ENCODE measurements around the gene BIN1. TPM values are rescaled to one million over a fixed set of nuclear protein-coding genes. Genes with fewer than 3 reads are reported as not detected.

The BIN1 gene
- total and polyA plus RNA-seq, 2 donors (not counting 1 experiment from before 2014, with no cell fraction given), result 90.6 to 92.3 TPM

DNA sequence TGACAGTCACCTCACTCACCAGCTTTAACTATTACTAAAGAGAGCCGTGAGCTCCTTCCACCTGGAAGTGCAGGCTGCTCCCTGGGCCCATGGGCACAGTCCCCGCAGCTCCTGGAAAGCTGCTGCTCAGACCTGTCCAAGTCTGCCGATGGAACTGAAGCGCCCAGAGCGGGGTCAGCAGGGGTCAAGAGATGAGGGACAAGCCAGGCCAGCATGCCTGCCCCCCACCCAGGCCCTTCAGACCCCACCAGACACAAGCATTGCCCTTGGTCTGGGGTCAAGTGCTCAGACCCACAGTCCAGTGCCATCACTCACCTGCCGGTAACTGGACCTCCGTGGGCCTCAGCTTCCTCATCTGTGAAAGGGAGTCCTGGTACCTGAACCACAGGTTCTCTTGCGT is 59.9 kb downstream of the BIN1 start:
- Histone ChIP-seq H2AFZ (ENCODE audit: insufficient read depth, low read depth, low read length, poor library complexity, severe bottlenecking) (no peak overlapping the region), H4K20me1 (ENCODE audit: control insufficient read depth, insufficient read depth, low read length, poor library complexity, severe bottlenecking) (peaks cover 20% of the 10 kb centered on the region), H3K4me3 (ENCODE audit: control extremely low read depth in 1 of 5, extremely low read depth in 1 of 5, insufficient read depth in 1 of 5, low read depth in 2 of 5, low read length in 4 of 5) (no peak overlapping the region), H3K27me3 (replicated peaks in 1 of 4; ENCODE audit: control extremely low read depth in 1 of 4, control insufficient read depth in 3 of 4, insufficient read depth in 4 of 4, low read length in 3 of 4) (no peaks in the 10 kb centered on the region), H3K9me3 (ENCODE audit: control extremely low read depth in 1 of 3, control insufficient read depth in 2 of 3, insufficient read depth in 1 of 3, low read length in 2 of 3) (peaks cover 0 to 21% (median 0%) of the 10 kb centered on the region in 3 donors), H3K4me2 (replicated peaks; ENCODE audit: low read depth, low read length, poor library complexity, severe bottlenecking) (no peak overlapping the region), H3K27ac (ENCODE audit: low read length in 2 of 2) (no peak overlapping the region), H3K9ac (ENCODE audit: low read length) (no peak overlapping the region), H3K4me1 (ENCODE audit: control insufficient read depth in 2 of 2, insufficient read depth in 2 of 2, low read length in 2 of 2) (peaks cover 0 to 8% of the 10 kb centered on the region in 2 donors), H3K79me2 (ENCODE audit: control insufficient read depth, insufficient read depth, low read length) (no peaks in the 10 kb centered on the region), H3K36me3 (replicated peaks in 1 of 2; ENCODE audit: control extremely low read depth in 1 of 2, control insufficient read depth in 1 of 2, extremely low read depth in 1 of 2, insufficient read depth in 2 of 2, low read length in 1 of 2) (peaks cover 0 to 15% of the 10 kb centered on the region in 2 experiments)
- no peaks in the 10 kb centered on the region for H3K27me3 Mint-ChIP-seq
- H3K9me3 Mint-ChIP-seq (ENCODE audit: insufficient read depth), result no peaks in the 10 kb centered on the region
- 94% methylated on average over 8 of the region's 8 CpGs for WGBS (ENCODE audit: insufficient coverage)
- TF ChIP-seq EZH2 (IDR thresholded peaks at IDR 0.05; ENCODE audit: borderline replicate concordance, insufficient read depth, low read depth, low read length, poor library complexity, severe bottlenecking) (no peak), CTCF (IDR thresholded peaks at IDR 0.05) (no peak)
- CTCF ChIA-PET, result interaction anchor here (1.0 kb wide), 1 partner anchor 21 kb away, joined by 3 read pairs; no protein-coding TSS in a partner anchor
- peaks cover 3% of the 10 kb centered on the region for H3K4me1 Mint-ChIP-seq
- H3K4me3 Mint-ChIP-seq, result no peak overlapping the region
- POLR2A ChIA-PET, result no interaction called here
- DNase-seq (no peak), ATAC-seq (ENCODE audit: low read depth) (no peak)
- intact Hi-C loops (cut with micrococcal nuclease), result no loop called here
- H3K27ac Mint-ChIP-seq, result no peak overlapping the region

DNA sequence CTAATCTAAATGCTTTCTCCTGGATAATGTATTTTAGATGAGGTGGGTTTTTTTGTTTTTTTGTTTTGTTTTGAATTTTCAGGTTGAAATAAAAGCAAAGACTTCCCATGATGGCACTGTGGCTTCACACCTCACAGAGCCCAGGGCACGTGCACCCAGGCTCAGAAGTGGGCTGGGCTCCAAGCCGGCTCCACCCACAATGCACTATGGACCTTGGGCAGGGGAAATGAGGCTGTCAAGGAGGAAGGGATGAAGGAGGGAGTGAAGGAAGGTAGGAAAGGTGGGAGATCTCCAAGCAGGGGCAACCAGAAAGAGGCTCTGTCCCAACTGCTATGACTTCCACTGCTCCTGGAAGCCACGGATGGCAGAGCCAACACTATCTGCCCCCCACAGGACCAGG is 60.4 kb downstream of the BIN1 start:
- H3K9ac ChIP-seq (ENCODE audit: low read length), result no peak overlapping the region
- Mint-ChIP-seq H3K9me3 (ENCODE audit: insufficient read depth) (no peaks in the 10 kb centered on the region), H3K4me3 (no peak overlapping the region), H3K27ac (no peak overlapping the region), H3K27me3 (no peaks in the 10 kb centered on the region), H3K4me1 (peaks cover 3% of the 10 kb centered on the region)
- H4K20me1 ChIP-seq (ENCODE audit: control insufficient read depth, insufficient read depth, low read length, poor library complexity, severe bottlenecking), result peaks cover 20% of the 10 kb centered on the region
- H2AFZ ChIP-seq (ENCODE audit: insufficient read depth, low read depth, low read length, poor library complexity, severe bottlenecking), result no peak overlapping the region
- TF ChIP-seq EZH2 (IDR thresholded peaks at IDR 0.05; ENCODE audit: borderline replicate concordance, insufficient read depth, low read depth, low read length, poor library complexity, severe bottlenecking) (no peak), CTCF (IDR thresholded peaks at IDR 0.05) (no peak)
- no peaks in the 10 kb centered on the region for H3K27me3 ChIP-seq (replicated peaks in 1 of 4; ENCODE audit: control extremely low read depth in 1 of 4, control insufficient read depth in 3 of 4, insufficient read depth in 4 of 4, low read length in 3 of 4)
- peaks cover 0 to 13% of the 10 kb centered on the region in 2 experiments for H3K36me3 ChIP-seq (replicated peaks in 1 of 2; ENCODE audit: control extremely low read depth in 1 of 2, control insufficient read depth in 1 of 2, extremely low read depth in 1 of 2, insufficient read depth in 2 of 2, low read length in 1 of 2)
- ChIA-PET POLR2A (no interaction called here), CTCF (interaction anchor here (1.0 kb wide), 1 partner anchor 21 kb away, joined by 3 read pairs; no protein-coding TSS in a partner anchor)
- intact Hi-C loops (cut with micrococcal nuclease), result no loop called here
- whole genome bisulfite sequencing (ENCODE audit: insufficient coverage), result 71% methylated on average over 3 of the region's 3 CpGs
- ATAC-seq (ENCODE audit: low read depth) (no peak), DNase-seq (peak; percentile 3)
- no peaks in the 10 kb centered on the region for H3K79me2 ChIP-seq (ENCODE audit: control insufficient read depth, insufficient read depth, low read length)
- H3K4me1 ChIP-seq (ENCODE audit: control insufficient read depth in 2 of 2, insufficient read depth in 2 of 2, low read length in 2 of 2), result peaks cover 0 to 8% of the 10 kb centered on the region in 2 donors
- H3K4me3 ChIP-seq (ENCODE audit: control extremely low read depth in 1 of 5, extremely low read depth in 1 of 5, insufficient read depth in 1 of 5, low read depth in 2 of 5, low read length in 4 of 5), result no peak overlapping the region
- no peak overlapping the region for H3K27ac ChIP-seq (ENCODE audit: low read length in 2 of 2)
- H3K4me2 ChIP-seq (replicated peaks; ENCODE audit: low read depth, low read length, poor library complexity, severe bottlenecking), result no peak overlapping the region
- peaks cover 0 to 21% (median 0%) of the 10 kb centered on the region in 3 donors for H3K9me3 ChIP-seq (ENCODE audit: control extremely low read depth in 1 of 3, control insufficient read depth in 2 of 3, insufficient read depth in 1 of 3, low read length in 2 of 3)
